ENCODE measurements around the gene KLHL24.

The KLHL24 gene, protein sequence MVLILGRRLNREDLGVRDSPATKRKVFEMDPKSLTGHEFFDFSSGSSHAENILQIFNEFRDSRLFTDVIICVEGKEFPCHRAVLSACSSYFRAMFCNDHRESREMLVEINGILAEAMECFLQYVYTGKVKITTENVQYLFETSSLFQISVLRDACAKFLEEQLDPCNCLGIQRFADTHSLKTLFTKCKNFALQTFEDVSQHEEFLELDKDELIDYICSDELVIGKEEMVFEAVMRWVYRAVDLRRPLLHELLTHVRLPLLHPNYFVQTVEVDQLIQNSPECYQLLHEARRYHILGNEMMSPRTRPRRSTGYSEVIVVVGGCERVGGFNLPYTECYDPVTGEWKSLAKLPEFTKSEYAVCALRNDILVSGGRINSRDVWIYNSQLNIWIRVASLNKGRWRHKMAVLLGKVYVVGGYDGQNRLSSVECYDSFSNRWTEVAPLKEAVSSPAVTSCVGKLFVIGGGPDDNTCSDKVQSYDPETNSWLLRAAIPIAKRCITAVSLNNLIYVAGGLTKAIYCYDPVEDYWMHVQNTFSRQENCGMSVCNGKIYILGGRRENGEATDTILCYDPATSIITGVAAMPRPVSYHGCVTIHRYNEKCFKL

DNA sequence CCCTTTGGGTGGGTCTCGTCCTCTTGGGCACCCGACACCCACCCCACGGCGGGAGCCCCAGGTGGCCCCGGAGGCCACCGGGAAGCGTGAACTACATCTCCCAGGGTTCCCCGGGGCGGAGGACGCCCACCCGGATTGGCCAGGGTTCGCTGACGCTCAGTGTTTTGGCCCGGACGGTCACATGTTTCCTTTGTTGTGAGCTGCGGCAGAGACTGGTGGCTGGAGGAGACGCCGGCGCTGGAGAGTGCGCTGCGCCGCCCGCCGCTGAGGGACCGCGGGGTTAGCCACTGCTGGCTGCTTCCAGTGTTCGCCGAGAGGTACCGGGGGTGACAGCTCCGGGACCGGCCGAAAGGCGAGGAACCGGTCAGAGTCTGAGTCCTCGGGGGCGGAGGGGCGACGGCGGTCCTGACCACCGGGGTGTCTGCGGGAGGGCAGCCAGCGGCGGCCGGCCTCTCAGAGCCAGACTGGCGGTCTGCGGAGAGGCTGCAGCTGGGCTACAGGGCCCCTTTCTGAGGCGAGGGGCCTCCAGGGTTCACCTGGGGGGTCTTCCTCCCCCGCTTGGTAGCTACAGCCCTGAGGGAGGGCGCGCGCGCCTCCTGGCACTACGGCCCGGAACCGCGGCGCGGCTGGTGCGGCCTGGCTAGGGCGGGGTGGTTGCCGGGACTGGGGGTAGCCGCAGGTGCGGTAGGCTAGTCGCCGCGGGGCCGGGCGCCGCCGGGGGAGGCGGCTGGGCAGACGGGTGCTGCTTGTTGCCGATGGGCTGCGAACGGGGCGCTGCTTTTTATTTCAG lies at the start of gene KLHL24:
Gene KLHL24, plus strand, starts transcription at position 193 of the 790 bp plus-strand sequence. CDS start 14,734 bp downstream, outside the sequence.
- CTCF ChIA-PET: interaction anchor here (0.6 to 1.2 kb wide), 3 partner anchors 100 to 156 kb away, joined by 3 to 4 read pairs (median 3); no protein-coding TSS in a partner anchor
- 0 out of 2 replicates have a peak, but pooled peaks have one; percentile 28 for TF ChIP-seq L3MBTL2 (conservative IDR thresholded peaks at IDR 0.05)
- TF ChIP-seq ELF4 (IDR thresholded peaks at IDR 0.05): no peak
- peak; percentile 77 for DNase-seq (ENCODE audit: extremely low spot score)
- POLR2A ChIA-PET: interaction anchor here (0.9 kb wide), 1 partner anchor 62 kb away, joined by 4 read pairs; the partner anchor contains the start of gene YEATS2

DNA sequence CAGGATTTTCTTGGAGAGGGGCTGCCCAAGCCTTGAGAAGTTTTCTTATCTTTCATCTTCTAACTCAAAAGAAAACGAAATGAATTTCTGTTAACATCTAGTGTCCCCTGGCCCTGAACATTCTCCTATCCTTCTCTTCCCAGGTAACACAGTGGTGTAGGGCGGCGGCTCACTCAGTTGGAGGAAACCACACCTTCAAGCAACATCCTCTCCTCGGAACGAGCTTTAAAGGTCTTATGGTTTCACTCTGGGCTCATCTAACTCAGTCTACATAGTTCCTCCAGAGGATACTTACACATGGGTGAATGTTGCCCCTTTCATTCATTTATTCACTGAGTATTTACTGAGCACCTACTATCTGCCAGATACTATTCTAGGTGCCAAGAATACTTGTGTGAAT lies 48.9 kb upstream of the KLHL24 start:
- TF ChIP-seq LEF1 (IDR thresholded peaks at IDR 0.05; ENCODE audit: borderline replicate concordance) (no peak), FOXK2 (IDR thresholded peaks at IDR 0.05) (no peak), FOXA1 (IDR thresholded peaks at IDR 0.05) (no peak), ZNF384 (IDR thresholded peaks at IDR 0.05) (no peak), ELF4 (IDR thresholded peaks at IDR 0.05) (no peak), SUZ12 (IDR thresholded peaks at IDR 0.05) (no peak), NFRKB (IDR thresholded peaks at IDR 0.05) (no peak), CTBP1 (IDR thresholded peaks at IDR 0.05; ENCODE audit: borderline replicate concordance) (no peak), HDGF (IDR thresholded peaks at IDR 0.05; ENCODE audit: borderline replicate concordance) (no peak), BHLHE40 (IDR thresholded peaks at IDR 0.05; ENCODE audit: borderline replicate concordance) (no peak), TARDBP (IDR thresholded peaks at IDR 0.05) (no peak), FOXM1 (IDR thresholded peaks at IDR 0.05; ENCODE audit: borderline replicate concordance) (no peak), SP1 (IDR thresholded peaks at IDR 0.05) (no peak), L3MBTL2 (conservative IDR thresholded peaks at IDR 0.05) (no peak)
- TF ChIP-seq, protein P1, sequence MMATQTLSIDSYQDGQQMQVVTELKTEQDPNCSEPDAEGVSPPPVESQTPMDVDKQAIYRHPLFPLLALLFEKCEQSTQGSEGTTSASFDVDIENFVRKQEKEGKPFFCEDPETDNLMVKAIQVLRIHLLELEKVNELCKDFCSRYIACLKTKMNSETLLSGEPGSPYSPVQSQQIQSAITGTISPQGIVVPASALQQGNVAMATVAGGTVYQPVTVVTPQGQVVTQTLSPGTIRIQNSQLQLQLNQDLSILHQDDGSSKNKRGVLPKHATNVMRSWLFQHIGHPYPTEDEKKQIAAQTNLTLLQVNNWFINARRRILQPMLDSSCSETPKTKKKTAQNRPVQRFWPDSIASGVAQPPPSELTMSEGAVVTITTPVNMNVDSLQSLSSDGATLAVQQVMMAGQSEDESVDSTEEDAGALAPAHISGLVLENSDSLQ (IDR thresholded peaks at IDR 0.05): no peak
- ChIA-PET CTCF (no interaction called here), POLR2A (no interaction called here)
- DNase-seq (ENCODE audit: extremely low spot score): no peak

DNA sequence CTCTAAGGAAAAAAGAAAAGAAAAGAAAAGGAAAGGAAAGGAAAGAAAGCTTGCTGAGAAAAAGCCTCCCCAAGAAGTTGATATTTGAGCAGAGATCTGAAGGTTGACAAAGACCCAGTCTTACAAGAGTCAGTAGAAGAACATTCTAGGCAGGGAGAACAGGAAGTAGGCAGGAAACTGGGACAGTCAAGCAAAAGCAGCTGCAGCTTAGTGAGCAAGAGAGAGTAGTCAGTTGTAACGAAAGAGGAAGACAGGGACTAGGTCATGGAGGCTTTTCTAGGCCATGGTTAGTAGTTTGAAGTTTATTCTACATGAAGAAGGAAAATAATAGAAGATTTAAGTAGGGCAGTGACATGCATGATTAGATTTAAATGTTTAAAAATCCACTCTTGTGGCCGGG lies 48.1 kb upstream of the KLHL24 start:
- ChIA-PET POLR2A (no interaction called here), CTCF (no interaction called here)
- DNase-seq (ENCODE audit: extremely low spot score): no peak
- TF ChIP-seq BHLHE40 (IDR thresholded peaks at IDR 0.05; ENCODE audit: borderline replicate concordance) (no peak), SUZ12 (IDR thresholded peaks at IDR 0.05) (no peak), L3MBTL2 (conservative IDR thresholded peaks at IDR 0.05) (no peak), NFRKB (IDR thresholded peaks at IDR 0.05) (no peak), ARNT (IDR thresholded peaks at IDR 0.05) (no peak), FOXA1 (IDR thresholded peaks at IDR 0.05) (no peak), CTBP1 (IDR thresholded peaks at IDR 0.05; ENCODE audit: borderline replicate concordance) (no peak)
- TF ChIP-seq, protein P1 (IDR thresholded peaks at IDR 0.05): no peak

DNA sequence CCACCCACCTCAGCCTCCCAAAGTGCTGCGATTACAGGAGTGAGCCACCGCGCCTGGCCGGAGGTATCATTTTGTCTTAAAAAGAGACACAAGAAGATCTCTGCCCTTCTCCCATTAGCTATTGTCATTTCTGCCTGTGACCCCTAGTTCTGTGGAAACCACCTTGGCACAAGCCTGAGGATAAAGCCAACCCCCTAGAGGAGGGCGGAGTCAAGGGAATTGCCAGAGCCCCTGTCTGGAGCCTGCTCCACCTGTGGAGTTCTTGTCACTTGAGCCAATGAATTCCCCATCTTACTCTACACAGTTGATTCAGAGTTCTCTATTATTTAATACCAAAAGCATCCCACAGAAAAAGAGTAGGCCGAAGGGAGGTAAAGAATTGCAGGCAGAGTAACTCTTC lies 45.0 kb upstream of the KLHL24 start:
- ChIA-PET POLR2A (no interaction called here), CTCF (no interaction called here)
- TF ChIP-seq FOXA1 (IDR thresholded peaks at IDR 0.05) (no peak), SUZ12 (IDR thresholded peaks at IDR 0.05) (no peak), HDGF (IDR thresholded peaks at IDR 0.05; ENCODE audit: borderline replicate concordance) (no peak), L3MBTL2 (conservative IDR thresholded peaks at IDR 0.05) (no peak), FOXK2 (IDR thresholded peaks at IDR 0.05) (no peak), SP1 (IDR thresholded peaks at IDR 0.05) (no peak), BHLHE40 (IDR thresholded peaks at IDR 0.05; ENCODE audit: borderline replicate concordance) (no peak), CTBP1 (IDR thresholded peaks at IDR 0.05; ENCODE audit: borderline replicate concordance) (no peak), FOXM1 (IDR thresholded peaks at IDR 0.05; ENCODE audit: borderline replicate concordance) (no peak), NFRKB (IDR thresholded peaks at IDR 0.05) (no peak), LEF1 (IDR thresholded peaks at IDR 0.05; ENCODE audit: borderline replicate concordance) (no peak), TARDBP (IDR thresholded peaks at IDR 0.05) (no peak), ELF4 (IDR thresholded peaks at IDR 0.05) (no peak)
- TF ChIP-seq, protein P1 (IDR thresholded peaks at IDR 0.05): no peak
- DNase-seq (ENCODE audit: extremely low spot score): no peak

DNA sequence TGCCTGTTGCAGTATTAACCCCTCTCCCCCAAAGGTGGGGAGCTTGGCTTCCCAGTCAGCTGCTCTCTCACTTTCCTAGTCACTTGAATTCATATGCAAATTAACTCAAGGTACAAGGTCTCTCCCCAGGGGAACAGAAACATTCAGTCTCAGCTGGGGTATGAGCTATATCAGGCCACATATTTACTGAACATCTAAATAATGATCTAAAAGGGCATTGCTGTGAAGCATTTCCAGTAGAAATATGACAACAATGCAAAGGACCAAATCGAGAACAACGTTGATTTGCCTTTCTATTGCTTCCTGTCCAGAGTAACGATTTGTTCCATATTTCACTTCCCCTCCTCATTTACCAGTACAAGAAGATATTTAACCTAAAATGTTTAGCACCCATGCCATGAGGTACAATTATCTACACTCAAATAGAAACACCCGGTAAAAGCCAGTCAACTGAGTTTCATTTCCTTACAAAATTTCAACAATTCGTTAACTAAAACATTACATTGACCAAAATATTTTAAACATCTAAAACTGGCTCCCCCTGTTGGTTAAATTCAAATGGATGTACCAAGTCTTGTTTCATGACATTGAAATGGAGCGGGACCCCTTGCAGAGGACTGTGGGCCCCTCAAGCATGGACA lies 43.4 kb upstream of the KLHL24 start:
- DNase-seq (ENCODE audit: extremely low spot score): no peak
- ChIA-PET CTCF (no interaction called here), POLR2A (no interaction called here)
- no peak for TF ChIP-seq FOXA1 (IDR thresholded peaks at IDR 0.05)

DNA sequence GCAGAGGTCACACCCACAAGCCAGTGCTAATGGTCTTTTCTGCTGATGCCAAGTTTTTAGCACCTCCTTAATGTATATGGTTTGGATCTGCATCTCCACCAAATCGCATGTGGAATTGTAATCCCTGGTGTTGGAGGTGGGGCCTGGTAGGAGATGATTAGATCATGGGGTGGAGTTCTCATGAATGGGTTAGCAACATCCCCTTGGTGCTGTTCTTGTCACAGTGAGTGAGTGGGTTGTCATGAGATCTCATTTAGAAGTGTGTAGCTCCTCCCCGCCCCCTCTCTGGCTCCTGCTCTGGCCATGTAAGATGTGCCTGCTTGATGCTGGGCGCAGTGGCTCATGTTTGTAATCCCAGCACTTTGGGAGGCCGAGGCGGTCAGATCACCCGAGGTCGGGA lies 42.6 kb upstream of the KLHL24 start:
- no peak for TF ChIP-seq L3MBTL2 (conservative IDR thresholded peaks at IDR 0.05)
- TF ChIP-seq TARDBP (IDR thresholded peaks at IDR 0.05): no peak
- TF ChIP-seq LEF1 (IDR thresholded peaks at IDR 0.05; ENCODE audit: borderline replicate concordance): no peak
- no peak for TF ChIP-seq FOXK2 (IDR thresholded peaks at IDR 0.05)
- no peak for TF ChIP-seq SUZ12 (IDR thresholded peaks at IDR 0.05)
- ChIA-PET POLR2A (no interaction called here), CTCF (no interaction called here)
- DNase-seq (ENCODE audit: extremely low spot score): no peak

Measured in HEK293T (cell line).